Measurements from ENCODE around the gene CCDC107. TPM values are rescaled to one million over a fixed set of nuclear protein-coding genes. Genes with fewer than 3 reads are reported as not detected.

Gene CCDC107
- total and polyA plus RNA-seq, 2 donors, result 25.6 to 43.2 TPM

DNA sequence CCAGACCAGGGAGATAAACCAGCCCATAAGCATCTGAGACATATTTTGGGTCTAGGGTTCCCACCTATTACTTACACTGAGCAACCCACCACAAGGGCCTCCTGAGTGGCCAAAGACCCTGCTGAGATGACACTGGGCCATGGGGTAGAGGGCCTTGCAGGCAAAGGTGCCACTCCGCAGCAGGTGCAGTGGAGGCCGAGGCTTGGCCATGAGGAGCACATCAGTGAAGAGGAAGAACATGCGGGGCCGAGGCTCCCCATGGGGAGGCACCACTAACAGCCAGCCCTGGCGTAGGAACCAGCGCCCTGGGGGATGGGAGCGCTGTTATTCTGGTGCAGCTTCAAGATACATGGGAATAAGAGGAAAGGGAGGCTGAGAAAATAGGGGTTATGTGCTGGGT is 4.3 kb downstream of the CCDC107 start:
- WGBS, result 94% methylated on average over 7 of the region's 7 CpGs
- DNase-seq (ENCODE audit: low read depth in 6 of 9, low spot score in 9 of 9), result no peak
- Histone ChIP-seq H3K27ac (ENCODE audit: low read depth in 1 of 2, low read length in 1 of 2) (peak overlapping the region; percentile 79), H3K9me3 (ENCODE audit: control insufficient read depth in 2 of 2, insufficient read depth in 1 of 2, low read length in 1 of 2) (peaks cover 0 to 4% of the 10 kb centered on the region in 2 donors), H3K4me1 (ENCODE audit: control insufficient read depth in 2 of 2, insufficient read depth in 2 of 2, low read length in 2 of 2) (peaks cover 59 to 83% of the 10 kb centered on the region in 2 donors), H3K36me3 (ENCODE audit: control insufficient read depth in 2 of 2, insufficient read depth in 2 of 2, low read length in 1 of 2) (peaks cover 16 to 25% of the 10 kb centered on the region in 2 donors), H3K4me3 (ENCODE audit: low read length in 2 of 2) (peak overlapping the region in 1 of 2 donors; percentile 0), H3K27me3 (ENCODE audit: control insufficient read depth in 2 of 2, insufficient read depth in 1 of 2, low read length in 1 of 2) (peaks cover 0 to 2% of the 10 kb centered on the region in 2 donors)

DNA sequence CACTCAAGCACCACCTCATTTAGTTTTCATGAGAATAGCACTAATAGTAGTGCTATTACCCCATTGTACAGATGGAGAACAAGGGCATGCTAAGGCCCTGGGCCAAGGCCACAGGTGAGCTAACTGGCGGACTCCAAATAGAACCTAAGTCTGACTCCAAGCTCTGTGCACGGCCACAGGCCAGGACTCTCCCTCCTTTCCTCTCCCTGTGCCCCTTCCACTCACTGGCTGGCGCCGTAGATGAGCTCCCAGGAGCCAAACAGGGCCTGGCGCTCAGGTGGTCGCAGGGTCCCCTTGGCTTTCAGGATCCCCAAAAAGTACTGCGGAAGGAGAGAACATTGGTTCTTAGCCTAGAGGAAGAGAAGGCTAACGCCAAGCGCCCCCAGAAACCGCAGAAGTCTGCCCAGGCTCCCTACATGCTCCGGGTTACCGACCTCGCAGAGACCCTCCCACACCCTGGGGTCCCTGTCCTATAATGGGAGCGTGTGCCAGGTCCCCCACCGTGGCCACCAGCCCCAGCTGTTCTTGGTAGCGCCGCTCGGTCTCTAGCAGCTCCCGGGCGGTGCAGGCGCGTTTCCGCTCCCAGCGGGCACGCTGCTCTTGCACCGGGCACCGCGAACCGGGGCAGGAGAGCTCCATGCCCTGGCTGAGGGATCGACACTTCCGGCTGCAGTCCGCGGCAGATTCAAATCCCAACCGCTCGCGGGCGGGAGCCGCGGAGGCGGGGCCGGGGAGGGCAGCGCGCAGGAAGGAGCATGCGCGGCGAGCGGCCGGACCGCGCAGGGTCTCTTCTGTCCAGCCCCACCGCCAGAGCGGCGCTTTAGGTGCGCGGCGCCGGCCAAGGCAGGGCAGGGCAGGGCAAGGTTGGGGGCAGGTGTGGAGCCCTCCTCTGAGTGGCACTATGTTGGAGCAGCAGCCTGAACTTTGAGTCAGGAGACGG is 6.7 kb downstream of the CCDC107 start, which contains the start of gene ARHGEF39:
Gene ARHGEF39, minus strand, starts transcription at position 665 of the 940 bp plus-strand sequence. Its CDS starts 26 bp downstream, at position 639.
- peak within 1 kb of the TSS; percentile 53 to 93 for H3K27ac ChIP-seq (ENCODE audit: low read depth in 1 of 2, low read length in 1 of 2)
- 10% methylated on average over 58 of the region's 58 CpGs for WGBS
- peak in 5 of 9 donors; percentile 62 to 84 (median 75) for DNase-seq (ENCODE audit: low read depth in 6 of 9, low spot score in 9 of 9)
- H3K4me1 ChIP-seq (ENCODE audit: control insufficient read depth in 2 of 2, insufficient read depth in 2 of 2, low read length in 2 of 2), result peaks cover 49 to 69% of the 10 kb centered on the region in 2 donors
- peaks cover 0 to 4% of the 10 kb centered on the region in 2 donors for H3K9me3 ChIP-seq (ENCODE audit: control insufficient read depth in 2 of 2, insufficient read depth in 1 of 2, low read length in 1 of 2)
- H3K36me3 ChIP-seq (ENCODE audit: control insufficient read depth in 2 of 2, insufficient read depth in 2 of 2, low read length in 1 of 2), result peaks cover 16 to 25% of the 10 kb centered on the region in 2 donors
- peak within 1 kb of the TSS; percentile 60 to 61 for H3K4me3 ChIP-seq (ENCODE audit: low read length in 2 of 2)
- H3K27me3 ChIP-seq (ENCODE audit: control insufficient read depth in 2 of 2, insufficient read depth in 1 of 2, low read length in 1 of 2), result no peaks in the 10 kb centered on the region

DNA sequence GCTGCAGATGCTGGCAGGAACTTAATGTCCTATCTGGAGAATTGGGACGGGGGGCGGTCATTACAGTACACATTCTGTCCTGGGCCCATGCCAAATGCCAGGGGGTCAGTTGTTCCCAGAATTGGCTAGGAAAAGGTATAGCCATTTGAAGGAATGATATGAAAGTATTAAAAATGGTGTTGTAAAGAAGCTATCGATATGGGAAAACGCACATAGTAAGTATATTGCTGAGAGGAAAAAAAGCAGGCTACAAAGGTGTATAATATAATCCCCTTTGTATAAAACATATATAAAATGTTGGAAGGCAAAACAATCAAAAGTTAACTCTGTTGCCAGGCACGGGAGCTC is 7.4 kb downstream of the CCDC107 start:
- Histone ChIP-seq H3K27me3 (ENCODE audit: control insufficient read depth in 2 of 2, insufficient read depth in 1 of 2, low read length in 1 of 2) (no peaks in the 10 kb centered on the region), H3K9me3 (ENCODE audit: control insufficient read depth in 2 of 2, insufficient read depth in 1 of 2, low read length in 1 of 2) (peaks cover 0 to 4% of the 10 kb centered on the region in 2 donors), H3K36me3 (ENCODE audit: control insufficient read depth in 2 of 2, insufficient read depth in 2 of 2, low read length in 1 of 2) (peaks cover 11 to 20% of the 10 kb centered on the region in 2 donors), H3K4me3 (ENCODE audit: low read length in 2 of 2) (peak overlapping the region; percentile 60 to 61), H3K27ac (ENCODE audit: low read depth in 1 of 2, low read length in 1 of 2) (peak overlapping the region in 1 of 2 donors; percentile 93), H3K4me1 (ENCODE audit: control insufficient read depth in 2 of 2, insufficient read depth in 2 of 2, low read length in 2 of 2) (peaks cover 43 to 63% of the 10 kb centered on the region in 2 donors)
- WGBS, result 29% methylated on average over 5 of the region's 5 CpGs
- DNase-seq (ENCODE audit: low read depth in 6 of 9, low spot score in 9 of 9), result no peak

DNA sequence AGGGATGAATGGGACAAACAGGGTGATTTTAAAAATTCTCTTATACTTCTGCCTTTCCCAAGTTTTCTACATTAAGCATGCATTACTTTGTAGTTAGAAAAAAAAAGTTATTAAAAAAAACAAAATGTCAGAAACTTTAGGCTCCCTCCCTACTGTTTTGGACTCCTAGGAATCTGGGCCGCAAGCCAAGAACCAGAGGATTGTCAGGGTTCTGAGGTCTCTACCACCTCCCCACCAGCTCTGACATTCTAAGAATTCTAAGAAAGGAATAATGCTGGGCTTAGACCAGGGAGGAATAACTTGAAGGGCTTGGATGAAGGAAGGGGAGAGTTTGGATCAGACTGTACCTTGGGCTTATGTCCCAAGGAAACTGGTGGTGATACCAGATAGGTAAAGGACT is 8.0 kb downstream of the CCDC107 start:
- Histone ChIP-seq H3K27me3 (ENCODE audit: control insufficient read depth in 2 of 2, insufficient read depth in 1 of 2, low read length in 1 of 2) (no peaks in the 10 kb centered on the region), H3K36me3 (ENCODE audit: control insufficient read depth in 2 of 2, insufficient read depth in 2 of 2, low read length in 1 of 2) (peaks cover 5 to 15% of the 10 kb centered on the region in 2 donors), H3K4me1 (ENCODE audit: control insufficient read depth in 2 of 2, insufficient read depth in 2 of 2, low read length in 2 of 2) (peaks cover 37 to 57% of the 10 kb centered on the region in 2 donors), H3K9me3 (ENCODE audit: control insufficient read depth in 2 of 2, insufficient read depth in 1 of 2, low read length in 1 of 2) (peaks cover 0 to 4% of the 10 kb centered on the region in 2 donors), H3K27ac (ENCODE audit: low read depth in 1 of 2, low read length in 1 of 2) (no peak overlapping the region), H3K4me3 (ENCODE audit: low read length in 2 of 2) (no peak overlapping the region)
- DNase-seq (ENCODE audit: low read depth in 6 of 9, low spot score in 9 of 9), result no peak
- WGBS, result 96% methylated on average over 1 of the region's 1 CpG

DNA sequence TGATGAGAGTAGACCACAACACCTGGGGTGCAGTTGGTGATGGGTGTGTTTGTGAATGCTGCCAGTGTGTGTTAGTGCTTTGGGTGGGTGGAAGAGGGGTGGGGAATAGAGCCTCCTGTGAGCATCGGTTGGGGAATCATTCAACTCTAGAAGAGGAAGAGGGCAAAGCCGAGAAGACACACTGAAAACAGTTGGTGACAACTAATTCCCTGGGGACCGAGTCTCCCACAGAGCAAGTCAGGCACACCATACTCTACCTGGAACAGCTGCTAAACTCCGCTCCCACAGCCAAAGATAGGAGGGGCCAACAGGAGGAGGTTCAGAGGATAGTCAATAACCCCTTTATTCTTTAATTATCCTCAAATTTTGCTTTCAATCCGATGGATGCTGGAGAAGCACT is 8.5 kb downstream of the CCDC107 start:
- Histone ChIP-seq H3K36me3 (ENCODE audit: control insufficient read depth in 2 of 2, insufficient read depth in 2 of 2, low read length in 1 of 2) (peaks cover 3 to 10% of the 10 kb centered on the region in 2 donors), H3K27ac (ENCODE audit: low read depth in 1 of 2, low read length in 1 of 2) (no peak overlapping the region), H3K4me3 (ENCODE audit: low read length in 2 of 2) (no peak overlapping the region), H3K27me3 (ENCODE audit: control insufficient read depth in 2 of 2, insufficient read depth in 1 of 2, low read length in 1 of 2) (no peaks in the 10 kb centered on the region), H3K4me1 (ENCODE audit: control insufficient read depth in 2 of 2, insufficient read depth in 2 of 2, low read length in 2 of 2) (peaks cover 32 to 52% of the 10 kb centered on the region in 2 donors), H3K9me3 (ENCODE audit: control insufficient read depth in 2 of 2, insufficient read depth in 1 of 2, low read length in 1 of 2) (peaks cover 0 to 4% of the 10 kb centered on the region in 2 donors)
- DNase-seq (ENCODE audit: low read depth in 6 of 9, low spot score in 9 of 9), result no peak
- 88% methylated on average over 5 of the region's 5 CpGs for WGBS

DNA sequence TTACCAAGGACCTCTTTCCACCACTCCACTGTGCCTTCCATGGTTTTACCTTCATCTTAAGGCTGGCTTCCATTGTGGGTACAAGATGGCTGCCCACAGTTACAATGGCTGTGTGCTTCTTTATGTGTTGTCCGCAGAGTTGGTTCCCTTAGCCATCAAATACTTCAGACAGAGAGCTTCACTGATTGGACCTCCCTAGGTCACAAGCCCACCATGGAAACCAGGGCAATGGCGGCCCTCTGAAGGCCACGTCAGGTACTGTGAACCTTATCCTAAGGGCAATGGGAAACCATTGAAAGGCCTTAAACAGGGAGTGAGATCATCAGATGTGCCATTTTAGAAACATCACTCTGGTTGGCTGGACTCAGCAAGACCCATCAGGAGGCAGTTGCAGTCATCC is 9.8 kb downstream of the CCDC107 start:
- no peak for DNase-seq (ENCODE audit: low read depth in 6 of 9, low spot score in 9 of 9)
- H3K36me3 ChIP-seq (ENCODE audit: control insufficient read depth in 2 of 2, insufficient read depth in 2 of 2, low read length in 1 of 2), result peaks cover 0 to 3% of the 10 kb centered on the region in 2 donors
- peaks cover 18 to 38% of the 10 kb centered on the region in 2 donors for H3K4me1 ChIP-seq (ENCODE audit: control insufficient read depth in 2 of 2, insufficient read depth in 2 of 2, low read length in 2 of 2)
- no peak overlapping the region for H3K4me3 ChIP-seq (ENCODE audit: low read length in 2 of 2)
- H3K27ac ChIP-seq (ENCODE audit: low read depth in 1 of 2, low read length in 1 of 2), result no peak overlapping the region
- WGBS, result over 99% methylated on average over 3 of the region's 3 CpGs
- H3K9me3 ChIP-seq (ENCODE audit: control insufficient read depth in 2 of 2, insufficient read depth in 1 of 2, low read length in 1 of 2), result peaks cover 0 to 4% of the 10 kb centered on the region in 2 donors
- no peaks in the 10 kb centered on the region for H3K27me3 ChIP-seq (ENCODE audit: control insufficient read depth in 2 of 2, insufficient read depth in 1 of 2, low read length in 1 of 2)

DNA sequence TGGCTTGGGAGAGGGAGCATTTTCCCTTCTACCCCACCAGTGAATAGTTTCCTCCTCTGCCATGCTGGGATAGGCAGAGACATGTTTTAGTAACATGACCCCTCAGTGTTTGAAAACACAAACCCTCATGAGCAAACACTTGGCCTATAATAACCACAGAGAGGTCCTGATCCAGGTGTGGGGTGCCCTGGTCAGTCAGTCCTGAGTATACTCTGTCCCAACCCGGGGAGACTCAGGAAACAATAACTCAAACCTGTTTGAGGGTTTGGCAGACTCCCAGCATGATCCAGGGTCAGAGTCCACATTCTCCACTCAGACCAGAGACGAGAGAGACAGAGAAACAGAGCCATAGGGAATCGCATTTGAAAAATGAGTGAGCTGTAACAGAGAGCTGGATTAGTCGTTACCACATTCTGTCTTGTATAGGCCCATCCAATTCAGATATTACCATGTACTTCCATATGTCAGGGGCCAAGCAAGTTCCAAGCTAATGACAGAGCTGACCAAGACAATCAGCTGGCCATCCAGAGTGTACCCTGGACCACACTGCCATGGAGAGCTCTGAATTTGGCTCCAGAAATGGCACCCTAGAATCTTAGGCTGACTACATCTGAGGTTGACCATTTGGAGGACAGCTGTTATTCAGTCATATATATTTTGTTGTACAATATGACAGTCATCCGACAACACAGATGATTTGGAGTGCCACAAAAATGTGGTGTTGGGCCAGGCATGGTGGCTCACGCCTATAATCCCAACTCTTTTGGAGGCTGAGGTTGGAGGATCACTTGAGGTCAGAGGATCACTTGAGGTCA is 11.4 kb downstream of the CCDC107 start:
- Histone ChIP-seq H3K4me3 (ENCODE audit: low read length in 2 of 2) (no peak overlapping the region), H3K36me3 (ENCODE audit: control insufficient read depth in 2 of 2, insufficient read depth in 2 of 2, low read length in 1 of 2) (no peaks in the 10 kb centered on the region), H3K27ac (ENCODE audit: low read depth in 1 of 2, low read length in 1 of 2) (no peak overlapping the region)

DNA sequence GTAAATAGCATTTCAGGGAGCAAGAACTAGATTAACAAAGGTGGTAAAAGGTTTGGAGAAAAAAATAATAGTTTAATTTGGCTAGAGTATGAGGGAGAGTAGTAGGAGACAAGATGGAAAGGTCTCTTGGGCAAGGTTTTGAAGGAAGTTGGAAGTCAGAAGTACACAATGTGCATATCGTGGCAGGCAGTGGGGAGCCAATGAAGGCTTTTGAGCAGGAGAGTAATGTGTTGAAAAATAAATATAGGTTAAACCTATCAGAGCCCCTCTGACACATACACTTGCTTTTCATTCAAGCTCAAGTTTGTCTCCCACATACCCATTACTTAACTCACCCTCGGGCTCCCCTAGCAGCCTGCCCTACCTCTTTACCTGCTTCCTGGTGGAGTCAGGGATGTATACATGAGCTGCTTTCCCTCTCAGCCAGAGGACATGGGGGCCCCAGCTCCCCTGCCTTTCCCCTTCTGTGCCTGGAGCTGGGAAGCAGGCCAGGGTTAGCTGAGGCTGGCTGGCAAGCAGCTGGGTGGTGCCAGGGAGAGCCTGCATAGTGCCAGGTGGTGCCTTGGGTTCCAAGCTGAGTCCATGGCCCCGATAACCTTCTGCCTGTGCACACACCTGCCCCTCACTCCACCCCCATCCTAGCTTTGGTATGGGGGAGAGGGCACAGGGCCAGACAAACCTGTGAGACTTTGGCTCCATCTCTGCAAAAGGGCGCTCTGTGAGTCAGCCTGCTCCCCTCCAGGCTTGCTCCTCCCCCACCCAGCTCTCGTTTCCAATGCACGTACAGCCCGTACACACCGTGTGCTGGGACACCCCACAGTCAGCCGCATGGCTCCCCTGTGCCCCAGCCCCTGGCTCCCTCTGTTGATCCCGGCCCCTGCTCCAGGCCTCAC is 15.3 kb downstream of the CCDC107 start, which contains the start of gene CA9:
Gene CA9, plus strand, starts transcription at position 797 of the 893 bp plus-strand sequence. Its CDS starts 32 bp downstream, at position 829.
- H3K4me1 ChIP-seq (ENCODE audit: control insufficient read depth in 2 of 2, insufficient read depth in 2 of 2, low read length in 2 of 2), result peaks cover 0 to 24% of the 10 kb centered on the region in 2 donors
- DNase-seq (ENCODE audit: low read depth in 6 of 9, low spot score in 9 of 9), result no peak
- 95% methylated on average over 10 of the region's 10 CpGs for WGBS
- peaks cover 0 to 15% of the 10 kb centered on the region in 2 donors for H3K27me3 ChIP-seq (ENCODE audit: control insufficient read depth in 2 of 2, insufficient read depth in 1 of 2, low read length in 1 of 2)
- no peaks in the 10 kb centered on the region for H3K36me3 ChIP-seq (ENCODE audit: control insufficient read depth in 2 of 2, insufficient read depth in 2 of 2, low read length in 1 of 2)
- no peak within 1 kb of the TSS for H3K27ac ChIP-seq (ENCODE audit: low read depth in 1 of 2, low read length in 1 of 2)
- no peaks in the 10 kb centered on the region for H3K9me3 ChIP-seq (ENCODE audit: control insufficient read depth in 2 of 2, insufficient read depth in 1 of 2, low read length in 1 of 2)
- no peak within 1 kb of the TSS for H3K4me3 ChIP-seq (ENCODE audit: low read length in 2 of 2)

More for the DNA sequence above, 11.4 kb downstream of the CCDC107 start:
- DNase-seq (ENCODE audit: low read depth in 6 of 9, low spot score in 9 of 9), result no peak
- Histone ChIP-seq H3K27me3 (ENCODE audit: control insufficient read depth in 2 of 2, insufficient read depth in 1 of 2, low read length in 1 of 2) (peaks cover 0 to 4% of the 10 kb centered on the region in 2 donors), H3K4me1 (ENCODE audit: control insufficient read depth in 2 of 2, insufficient read depth in 2 of 2, low read length in 2 of 2) (peaks cover 15 to 28% of the 10 kb centered on the region in 2 donors), H3K9me3 (ENCODE audit: control insufficient read depth in 2 of 2, insufficient read depth in 1 of 2, low read length in 1 of 2) (peaks cover 0 to 4% of the 10 kb centered on the region in 2 donors)
- 88% methylated on average over 6 of the region's 6 CpGs for WGBS

Data from thymus (tissue), 11 donors.